RPMI7951 (cell line): ENCODE results near the gene MBNL1. TPM values are rescaled to one million over a fixed set of nuclear protein-coding genes. Genes with fewer than 3 reads are reported as not detected.
A peak's percentile ranks its signal among the peaks of the same experiment; 100 is the strongest.

Experiments
- DNase-seq: peaks from one replicate; pipeline ENCODE4 v3.0.0-alpha.2; 2012; ENCODE audit warnings: low read depth
- total RNA-seq: library from RNA; depleted of rRNA; stranded (reverse); fragments of >200 nt; shearing (Covaris generic); gene quantifications from 2 replicates; pipeline ENCODE4 v1.2.3, GENCODE V29; 2014

Gene MBNL1
- total RNA-seq, 1 experiment from 2014 or later, result 318 TPM

GRCh38 chr3:152276681-152277080 lies 8.0 kb downstream of the MBNL1 start:
- no peak for DNase-seq

- DNase-seq, result no peak
Observed at GRCh38 chr3:152277198-152277597, 8.5 kb downstream of the MBNL1 start.

- no peak for DNase-seq
Observed at GRCh38 chr3:152278756-152279427, 10.2 kb downstream of the MBNL1 start.

- no peak for DNase-seq
Observed at GRCh38 chr3:152279479-152279878, 10.8 kb downstream of the MBNL1 start.

- no peak for DNase-seq
Observed at GRCh38 chr3:152280539-152280938, 11.8 kb downstream of the MBNL1 start.

- DNase-seq, result peak; percentile 39
Observed at GRCh38 chr3:152281133-152281713, 12.5 kb downstream of the MBNL1 start.

GRCh38 chr3:152282813-152283212 lies 14.1 kb downstream of the MBNL1 start:
- DNase-seq, result no peak

GRCh38 chr3:152283492-152284381 lies 15.0 kb downstream of the MBNL1 start:
- DNase-seq, result no peak

GRCh38 chr3:152284906-152285305 lies 16.2 kb downstream of the MBNL1 start:
- DNase-seq, result no peak

- DNase-seq, result no peak
Observed at GRCh38 chr3:152285509-152285908, 16.8 kb downstream of the MBNL1 start.

- DNase-seq, result peak; percentile 75
Observed at GRCh38 chr3:152287898-152288576, 19.3 kb downstream of the MBNL1 start.

- DNase-seq, result no peak
Observed at GRCh38 chr3:152288681-152289080, 20.0 kb downstream of the MBNL1 start.

- no peak for DNase-seq
Observed at GRCh38 chr3:152289708-152290107, 21.0 kb downstream of the MBNL1 start.

- no peak for DNase-seq
Observed at GRCh38 chr3:152290374-152290773, 21.6 kb downstream of the MBNL1 start.

GRCh38 chr3:152291238-152291637 lies 22.5 kb downstream of the MBNL1 start:
- DNase-seq, result no peak

- DNase-seq, result no peak
Observed at GRCh38 chr3:152291649-152292066, 22.9 kb downstream of the MBNL1 start.

GRCh38 chr3:152292366-152292765 lies 23.6 kb downstream of the MBNL1 start:
- no peak for DNase-seq

- DNase-seq, result no peak
Observed at GRCh38 chr3:152293347-152294006, 24.7 kb downstream of the MBNL1 start.

- DNase-seq, result no peak
Observed at GRCh38 chr3:152295344-152295743, 26.6 kb downstream of the MBNL1 start.

GRCh38 chr3:152295806-152296205 lies 27.1 kb downstream of the MBNL1 start:
- DNase-seq, result no peak

GRCh38 chr3:152296382-152296781 lies 27.7 kb downstream of the MBNL1 start:
- DNase-seq, result no peak

- no peak for DNase-seq
Observed at GRCh38 chr3:152296971-152297370, 28.2 kb downstream of the MBNL1 start.
